Measurements from ENCODE around the gene PSMB3.
A peak's percentile ranks its signal among the peaks of the same experiment; 100 is the strongest.

The PSMB3 gene

GRCh38 chr17:38732376-38733281 lies 19.9 kb upstream of the PSMB3 start:
- TF ChIP-seq CTCF (IDR thresholded peaks at IDR 0.05; ENCODE audit: low read depth, low read length): no peak
- Histone ChIP-seq H3K9me3 (no peaks in the 10 kb centered on the region), H3K27me3 (no peaks in the 10 kb centered on the region), H3K36me3 (peaks cover 53% of the 10 kb centered on the region), H3K4me1 (peaks cover 14% of the 10 kb centered on the region), H3K4me3 (ENCODE audit: low read depth, low read length) (no peak overlapping the region)
- DNase-seq: no peak

GRCh38 chr17:38733282-38733981 lies 19.1 kb upstream of the PSMB3 start:
- no peak for DNase-seq
- TF ChIP-seq CTCF (IDR thresholded peaks at IDR 0.05; ENCODE audit: low read depth, low read length): no peak
- Histone ChIP-seq H3K27me3 (no peaks in the 10 kb centered on the region), H3K4me3 (ENCODE audit: low read depth, low read length) (no peak overlapping the region), H3K36me3 (peaks cover 58% of the 10 kb centered on the region), H3K4me1 (peaks cover 14% of the 10 kb centered on the region), H3K9me3 (no peaks in the 10 kb centered on the region)

- H3K4me3 ChIP-seq (ENCODE audit: low read depth, low read length): no peak overlapping the region
- H3K36me3 ChIP-seq: peaks cover 67% of the 10 kb centered on the region
- peaks cover 14% of the 10 kb centered on the region for H3K4me1 ChIP-seq
- H3K9me3 ChIP-seq: no peaks in the 10 kb centered on the region
- TF ChIP-seq CTCF (IDR thresholded peaks at IDR 0.05; ENCODE audit: low read depth, low read length): peak; percentile 49
- DNase-seq: peak; percentile 49
- no peaks in the 10 kb centered on the region for H3K27me3 ChIP-seq
These were observed 18.3 kb upstream of the PSMB3 start for GRCh38 chr17:38733982-38734973.

- Histone ChIP-seq H3K4me1 (peaks cover 12% of the 10 kb centered on the region), H3K4me3 (ENCODE audit: low read depth, low read length) (no peak overlapping the region), H3K9me3 (no peaks in the 10 kb centered on the region), H3K36me3 (peaks cover 75% of the 10 kb centered on the region), H3K27me3 (no peaks in the 10 kb centered on the region)
- TF ChIP-seq CTCF (IDR thresholded peaks at IDR 0.05; ENCODE audit: low read depth, low read length): peak; percentile 86
- peak; percentile 79 for DNase-seq
These were observed 17.2 kb upstream of the PSMB3 start for GRCh38 chr17:38735161-38735997.

- Histone ChIP-seq H3K4me1 (peaks cover 21% of the 10 kb centered on the region), H3K4me3 (ENCODE audit: low read depth, low read length) (no peak overlapping the region), H3K9me3 (no peaks in the 10 kb centered on the region), H3K27me3 (no peaks in the 10 kb centered on the region), H3K36me3 (peaks cover 67% of the 10 kb centered on the region)
- TF ChIP-seq CTCF (IDR thresholded peaks at IDR 0.05; ENCODE audit: low read depth, low read length): no peak
- DNase-seq: no peak
These were observed 14.4 kb upstream of the PSMB3 start for GRCh38 chr17:38738007-38738662.
